SK-MEL-5 (cell line): ENCODE measurements around the gene ARFRP1. TPM values are rescaled to one million over a fixed set of nuclear protein-coding genes. Genes with fewer than 3 reads are reported as not detected.
"Not testable (repeated sequence)": the region's sequence is repeated elsewhere in the genome, so short reads cannot be mapped to it uniquely, and the experiment has no call there.

Source experiments
- DNase-seq: peaks from one replicate; pipeline ENCODE4 v3.0.0-alpha.2; 2016; ENCODE audit warnings: low read depth, low spot score
- in situ Hi-C: cut with HindIII; loops from 2 replicates; pipeline ENCODE4 v1.10.0; 2016; ENCODE audit warnings: low sequenced_read_pairs, high pct_unique_total_duplicates, low pct_unique_long_range_greater_than_20kb
- total RNA-seq: library from RNA; depleted of rRNA; stranded (reverse); fragments of >200 nt; shearing (Covaris generic); gene quantifications from 2 replicates; pipeline ENCODE4 v1.2.3, GENCODE V29; 2014

Gene ARFRP1
- total RNA-seq, 1 experiment from 2014 or later, result 25.5 TPM

- in situ Hi-C loops, result no loop called here
Observed at GRCh38 chr20:63672666-63673065, 35.1 kb downstream of the ARFRP1 start.

GRCh38 chr20:63671695-63672094, 36.1 kb downstream of the ARFRP1 start:
- in situ Hi-C loops, DNase-seq: not testable (repeated sequence)

More at GRCh38 chr20:63672666-63673065, 35.1 kb downstream of the ARFRP1 start:
- no peak for DNase-seq

GRCh38 chr20:63668351-63668750, 39.4 kb downstream of the ARFRP1 start:
- no peak for DNase-seq
- in situ Hi-C loops, result no loop called here

- in situ Hi-C loops, result no loop called here
Observed at GRCh38 chr20:63667858-63668257, 39.9 kb downstream of the ARFRP1 start.

DNA sequence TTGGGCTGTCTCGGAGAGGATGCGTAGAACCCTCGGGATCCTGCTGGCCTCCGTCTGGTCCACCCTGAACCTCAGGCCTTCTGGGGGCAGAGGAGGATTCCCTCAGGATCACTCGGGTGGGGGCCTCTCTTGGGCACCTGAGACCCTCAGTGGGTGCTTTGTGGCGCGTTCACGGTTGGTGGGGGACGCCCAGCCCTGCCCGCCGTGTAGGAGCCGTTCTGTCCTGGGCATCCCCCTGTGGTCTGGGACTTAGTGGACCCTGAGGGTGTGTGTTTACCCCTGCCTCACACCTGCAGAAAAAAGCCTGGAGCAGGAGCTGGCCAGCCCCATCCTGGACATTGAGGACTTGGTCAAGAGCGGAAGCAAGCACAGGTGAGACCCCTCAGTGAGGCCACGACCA, 42.1 kb downstream of the ARFRP1 start:
- in situ Hi-C loops, result no loop called here
- DNase-seq, result no peak

More at GRCh38 chr20:63667858-63668257, 39.9 kb downstream of the ARFRP1 start:
- no peak for DNase-seq

DNA sequence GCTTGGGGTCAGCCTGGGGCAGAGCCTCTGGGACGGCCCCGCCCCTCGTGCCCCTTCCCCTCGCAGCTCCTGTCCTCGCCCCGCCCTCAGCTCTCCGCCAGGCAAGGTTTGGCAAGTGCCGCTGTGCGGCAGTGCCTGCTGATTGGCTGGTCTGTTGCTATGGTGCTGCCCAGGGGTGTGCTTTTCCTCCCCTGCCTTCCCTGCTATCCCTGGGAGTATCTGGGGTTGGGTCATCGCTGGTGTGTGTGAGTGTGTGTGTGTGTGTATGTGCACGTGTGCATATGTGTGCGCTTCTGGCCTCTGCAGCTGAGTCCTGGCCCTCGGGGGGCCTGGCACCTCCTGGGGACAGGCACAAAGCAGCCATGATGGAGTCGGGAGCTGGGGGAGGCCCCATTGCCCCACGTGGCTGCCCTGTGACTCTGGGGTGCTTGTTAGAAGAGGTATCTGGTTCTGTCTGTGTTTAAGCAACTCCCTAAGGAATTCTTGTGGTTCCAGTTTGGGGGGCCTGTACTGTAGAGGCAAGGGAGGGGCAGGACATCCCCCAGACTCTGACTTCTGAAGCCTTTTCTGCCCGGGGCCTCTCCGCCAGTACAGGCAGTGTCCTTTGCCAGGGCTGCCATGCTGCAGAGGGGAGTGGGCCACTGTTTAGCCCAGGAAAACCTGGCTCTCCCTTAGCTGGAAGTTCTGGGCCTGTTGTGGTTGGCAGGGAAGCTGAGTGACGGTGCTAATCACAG, 42.7 kb downstream of the ARFRP1 start:
- no peak for DNase-seq
- in situ Hi-C loops, result no loop called here

DNA sequence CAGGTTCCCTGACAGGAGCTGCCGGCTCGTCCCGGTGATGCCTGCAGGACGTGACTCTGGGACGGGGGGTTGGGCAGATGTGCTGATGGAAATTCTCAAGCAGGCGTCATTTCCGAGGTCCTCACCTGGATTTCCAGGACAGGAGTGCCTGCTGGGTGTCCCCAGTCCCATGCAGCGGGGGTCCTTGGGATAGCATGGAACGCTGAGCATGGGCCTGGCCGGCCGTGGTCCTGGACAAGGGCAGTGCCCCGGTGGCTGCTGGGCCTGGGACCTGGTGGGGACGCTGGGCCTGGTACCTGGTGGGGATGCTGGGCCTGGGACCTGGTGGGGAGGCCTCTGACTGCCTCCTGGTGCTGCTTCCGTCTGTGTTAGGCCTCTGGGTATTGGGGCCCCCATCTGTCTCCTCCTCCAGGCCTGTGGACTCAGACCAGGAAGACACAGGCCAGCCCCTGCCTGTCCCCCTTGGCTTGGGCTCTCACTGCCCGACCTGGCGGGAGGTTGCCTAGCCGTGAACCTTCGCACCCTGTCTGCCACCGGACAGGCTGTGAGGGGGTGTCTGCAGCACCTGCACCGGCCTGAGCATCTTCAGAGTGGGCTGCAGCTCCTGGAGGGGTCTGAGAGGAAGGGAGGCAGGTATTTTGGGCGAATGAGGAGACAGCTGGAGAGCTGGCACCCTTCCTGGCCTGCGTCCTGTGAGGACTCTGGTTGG, 43.5 kb downstream of the ARFRP1 start:
- in situ Hi-C loops, result no loop called here
- no peak for DNase-seq

- in situ Hi-C loops, result no loop called here
- no peak for DNase-seq
Observed at GRCh38 chr20:63663332-63664066, 44.3 kb downstream of the ARFRP1 start.

DNA sequence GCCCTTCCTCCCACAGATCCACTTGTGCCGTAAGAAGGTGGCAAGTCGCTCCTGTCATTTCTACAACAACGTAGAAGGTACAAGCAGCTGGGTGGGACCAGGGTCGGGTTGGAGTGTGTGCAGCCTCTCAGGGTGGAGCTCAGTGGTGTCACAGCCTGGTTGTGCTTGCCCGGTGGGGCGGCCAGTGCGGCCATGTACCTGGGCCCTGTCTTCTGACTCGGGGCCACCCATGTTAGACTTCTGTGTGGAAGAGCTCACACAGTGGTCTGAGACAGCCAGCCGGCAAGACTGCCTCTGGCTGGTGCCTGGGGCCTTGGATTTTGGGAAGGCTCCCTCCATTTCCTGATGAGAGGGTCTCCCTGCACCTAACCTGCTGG, 45.0 kb downstream of the ARFRP1 start:
- no peak for DNase-seq
- in situ Hi-C loops, result no loop called here

DNA sequence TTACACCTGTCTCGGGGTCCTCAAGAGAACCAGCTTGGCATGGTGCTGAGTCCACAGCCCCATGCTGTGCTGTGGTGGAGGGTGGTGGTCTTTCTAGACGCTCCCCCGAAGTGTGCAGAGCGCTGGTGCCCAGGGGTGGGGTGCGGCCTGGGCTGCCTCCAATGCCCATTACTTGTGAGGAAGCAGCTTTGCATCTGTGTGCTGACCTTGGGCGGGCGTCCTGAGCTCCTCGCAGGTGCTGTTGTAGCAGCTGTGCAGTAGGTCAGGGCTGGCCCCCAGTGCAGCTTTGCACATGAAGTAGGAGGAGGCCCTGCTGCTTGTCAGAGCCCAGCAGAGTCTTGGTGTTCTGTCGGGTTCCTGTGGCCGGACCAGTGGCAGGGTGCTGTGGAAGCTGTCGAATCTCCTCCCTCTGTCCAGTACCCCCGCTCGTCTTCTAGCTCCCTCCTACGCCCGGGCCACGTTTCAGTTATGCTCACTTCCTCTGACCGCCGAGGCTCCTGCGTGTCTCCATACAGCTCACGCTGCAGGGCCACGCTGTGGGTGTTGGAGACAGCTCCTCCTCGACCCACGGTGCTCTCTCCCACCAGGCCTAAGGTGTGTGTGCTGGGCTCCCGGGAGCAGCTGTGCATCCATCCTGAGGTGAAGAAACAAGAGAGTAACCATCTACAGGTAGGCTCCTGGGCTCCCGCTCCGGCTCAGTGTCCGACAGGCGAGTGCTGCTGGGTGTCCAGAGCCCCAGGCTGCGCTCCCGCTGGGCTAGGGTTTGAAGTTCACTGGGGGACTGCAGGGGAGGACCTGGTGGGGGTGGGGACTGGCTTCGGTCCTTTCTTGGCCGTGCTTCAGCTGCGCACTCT, 45.6 kb downstream of the ARFRP1 start:
- in situ Hi-C loops, result no loop called here
- no peak for DNase-seq

- DNase-seq, result no peak
- in situ Hi-C loops, result no loop called here
Observed at GRCh38 chr20:63661108-63661507, 46.7 kb downstream of the ARFRP1 start.

DNA sequence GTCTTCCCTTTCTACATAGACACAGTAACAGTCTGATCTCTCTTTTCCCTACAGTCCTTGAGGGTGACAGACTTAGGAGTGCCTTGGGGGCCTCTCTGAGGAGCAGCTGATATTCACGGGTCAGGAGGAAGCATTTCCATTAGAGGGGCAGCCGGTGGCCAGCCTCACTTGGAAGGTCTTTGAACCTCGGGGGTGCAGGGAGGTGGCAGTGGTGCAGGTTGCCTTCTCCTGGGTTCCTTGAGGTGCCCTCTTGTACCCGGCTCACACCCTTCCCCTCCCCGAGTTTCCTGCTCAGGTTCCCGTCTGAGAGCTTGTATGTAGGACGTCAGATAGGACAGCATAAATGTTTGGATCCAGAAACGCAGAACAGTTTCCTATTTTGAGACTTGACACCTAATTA, 47.2 kb downstream of the ARFRP1 start:
- no peak for DNase-seq
- in situ Hi-C loops, result no loop called here

- in situ Hi-C loops, DNase-seq: not testable (repeated sequence)
Observed at GRCh38 chr20:63660174-63660573, 47.6 kb downstream of the ARFRP1 start.

DNA sequence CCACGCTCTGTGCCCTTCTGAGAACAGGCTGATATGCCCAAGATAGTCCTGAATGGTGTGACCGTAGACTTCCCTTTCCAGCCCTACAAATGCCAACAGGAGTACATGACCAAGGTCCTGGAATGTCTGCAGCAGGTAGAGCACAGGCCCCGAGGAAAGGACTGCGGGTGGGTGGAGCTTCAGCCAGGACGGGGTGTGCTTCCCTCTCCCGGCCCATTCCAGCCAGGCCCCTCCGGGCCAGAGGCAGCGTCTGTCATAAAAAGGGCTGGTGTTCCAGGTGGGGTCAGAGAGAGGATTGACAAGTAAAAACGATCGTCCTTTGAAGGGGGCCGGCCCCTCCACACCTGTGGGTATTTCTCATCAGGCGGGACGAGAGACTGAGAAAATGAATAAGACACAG, 48.4 kb downstream of the ARFRP1 start:
- DNase-seq, result no peak
- in situ Hi-C loops, result no loop called here

DNA sequence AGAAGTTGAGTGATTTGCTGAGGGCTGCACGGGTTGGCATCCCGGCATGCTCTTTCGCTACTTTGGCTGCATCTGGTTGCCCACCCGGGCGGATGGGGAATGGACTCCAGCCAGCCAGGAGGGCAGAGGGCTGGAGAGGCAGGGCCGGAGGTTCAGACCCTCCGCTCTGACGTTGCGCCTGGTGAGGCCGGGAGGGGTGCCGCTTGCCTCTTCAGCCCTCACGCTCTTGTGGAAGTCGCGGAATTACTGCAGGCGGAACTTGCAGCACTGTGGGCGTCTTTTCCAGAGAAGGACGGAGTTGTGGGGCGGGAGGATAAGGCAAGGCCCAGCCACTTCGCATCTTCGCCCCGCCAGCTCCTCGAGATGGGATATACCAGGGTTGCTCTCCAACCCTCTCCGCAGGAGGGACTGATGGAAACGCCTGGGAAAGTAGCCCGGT, 49.0 kb downstream of the ARFRP1 start:
- in situ Hi-C loops, result no loop called here
- DNase-seq, result no peak

GRCh38 chr20:63657937-63658748, 49.6 kb downstream of the ARFRP1 start, which contains the start of gene RTEL1:
RTEL1 (plus strand) TSS chr20:63658312; CDS start chr20:63659403, 1,091 bp downstream.
- in situ Hi-C loops, result no loop called here
- peak; percentile 91 for DNase-seq
